Hepatocyte (in vitro differentiated cells): Measurements from ENCODE around the gene C22orf39. TPM values are rescaled to one million over a fixed set of nuclear protein-coding genes. Genes with fewer than 3 reads are reported as not detected.

Experiments used
- DNase-seq: peaks from one replicate; pipeline ENCODE4 v3.0.0-alpha.2; 2016; ENCODE audit warnings: low spot score
- H2AFZ ChIP-seq: fragments of 200-600 bp; sonication (generic); 2 replicates; pipeline ENCODE4 v1.6.0; 2016; ENCODE audit warnings: antibody characterized with exemption, mild to moderate bottlenecking
- H3K27ac ChIP-seq: fragments of 200-600 bp; sonication (generic); 2 replicates; pipeline ENCODE4 v1.5.1; 2016; ENCODE audit warnings: mild to moderate bottlenecking
- H3K27me3 ChIP-seq: fragments of 200-600 bp; sonication (generic); 2 replicates; pipeline ENCODE4 v1.6.1; 2016
- H3K36me3 ChIP-seq: fragments of 200-600 bp; sonication (generic); replicated peaks from 2 replicates; pipeline ENCODE4 v1.5.1; 2016; ENCODE audit warnings: low read depth; ENCODE audit not compliant: insufficient read depth
- H3K4me1 ChIP-seq: fragments of 200-600 bp; sonication (generic); 2 replicates; pipeline ENCODE4 v1.5.1; 2016; ENCODE audit warnings: mild to moderate bottlenecking, moderate library complexity; ENCODE audit not compliant: insufficient read depth
- H3K4me2 ChIP-seq: fragments of 200-600 bp; sonication (generic); 2 replicates; pipeline ENCODE4 v1.6.0; 2016
- H3K4me3 ChIP-seq: fragments of 200-600 bp; sonication (generic); 2 replicates; pipeline ENCODE4 v1.5.1; 2016; ENCODE audit warnings: mild to moderate bottlenecking
- H3K79me2 ChIP-seq: fragments of 200-600 bp; sonication (generic); 2 replicates; pipeline ENCODE4 v1.6.0; 2017; ENCODE audit warnings: mild to moderate bottlenecking
- H3K9me2 ChIP-seq: fragments of 200-600 bp; sonication (generic); replicated peaks from 2 replicates; pipeline ENCODE4 v1.6.0; 2017; ENCODE audit warnings: mild to moderate bottlenecking; ENCODE audit not compliant: insufficient read depth
- H3K9me3 ChIP-seq: fragments of 200-600 bp; sonication (generic); 2 replicates; pipeline ENCODE4 v1.5.1; 2016; ENCODE audit warnings: low read depth, mild to moderate bottlenecking
- H4K20me1 ChIP-seq: fragments of 200-600 bp; sonication (generic); 2 replicates; pipeline ENCODE4 v1.6.0; 2016; ENCODE audit warnings: mild to moderate bottlenecking; ENCODE audit not compliant: insufficient read depth, poor library complexity, severe bottlenecking
- CTCF ChIP-seq: fragments of 200-600 bp; sonication (generic); IDR thresholded peaks from 2 replicates; pipeline ENCODE4 v1.5.1; 2016; ENCODE audit warnings: antibody characterized with exemption, mild to moderate bottlenecking; ENCODE audit not compliant: poor library complexity
- EZH2 ChIP-seq: fragments of 200-600 bp; sonication (generic); IDR thresholded peaks from 2 replicates; pipeline ENCODE4 v1.6.1; 2016; ENCODE audit warnings: antibody characterized with exemption, mild to moderate bottlenecking, borderline replicate concordance
- EZH2phosphoT487 ChIP-seq: fragments of 200-600 bp; sonication (generic); IDR thresholded peaks from one replicate; pipeline ENCODE4 v1.6.1; 2018; ENCODE audit warnings: antibody characterized with exemption, mild to moderate bottlenecking, low read depth, moderate library complexity; ENCODE audit not compliant: unreplicated experiment, severe bottlenecking
- WGBS: methylation state at CpG from one replicate; pipeline ENCODE4 v1.1.6; 2016; ENCODE audit warnings: low lambda C conversion rate; ENCODE audit errors: missing lambda C conversion rate; 5-methylcytosine and 5-hydroxymethylcytosine counted together
- polyA plus RNA-seq: library from polyadenylated mRNA; unstranded; fragments of >200 nt; fragmentation: Nextera tagmentation; extraction: Ambion mirVana; gene quantifications from 2 replicates; pipeline ENCODE4 v1.2.1, GENCODE V29; 2016
- total RNA-seq: library from RNA; depleted of rRNA; stranded (reverse); fragments of >200 nt; gene quantifications from 2 replicates; pipeline ENCODE4 v1.2.3, GENCODE V29; 2014

The C22orf39 gene
- total and polyA plus RNA-seq, 2 experiments from 2014 or later, result 29.5 to 32.4 TPM

- Histone ChIP-seq H3K27me3 (no peaks in the 10 kb centered on the region), H3K4me2 (no peak overlapping the region), H3K9me3 (no peaks in the 10 kb centered on the region), H3K27ac (no peak overlapping the region), H2AFZ (no peak overlapping the region), H3K9me2 (no peaks in the 10 kb centered on the region), H3K4me3 (no peak overlapping the region), H4K20me1 (peaks cover under 1% of the 10 kb centered on the region), H3K4me1 (no peaks in the 10 kb centered on the region), H3K36me3 (no peaks in the 10 kb centered on the region), H3K79me2 (peaks cover 7% of the 10 kb centered on the region)
- 98% methylated on average over 8 of the region's 8 CpGs for WGBS
- TF ChIP-seq EZH2 (no peak), EZH2phosphoT487 (no peak), CTCF (no peak)
- no peak for DNase-seq
These were observed 41.9 kb downstream of the C22orf39 start for GRCh38 chr22:19405652-19406051.

GRCh38 chr22:19405133-19405532 is 42.4 kb downstream of the C22orf39 start:
- H3K27ac ChIP-seq, result no peak overlapping the region
- no peaks in the 10 kb centered on the region for H4K20me1 ChIP-seq
- H2AFZ ChIP-seq, result no peak overlapping the region
- TF ChIP-seq EZH2phosphoT487 (no peak), EZH2 (no peak), CTCF (no peak)
- H3K79me2 ChIP-seq, result peaks cover 4% of the 10 kb centered on the region
- DNase-seq, result no peak
- no peaks in the 10 kb centered on the region for H3K36me3 ChIP-seq
- 91% methylated on average over 4 of the region's 4 CpGs for WGBS
- H3K4me3 ChIP-seq, result no peak overlapping the region
- no peaks in the 10 kb centered on the region for H3K4me1 ChIP-seq
- no peaks in the 10 kb centered on the region for H3K27me3 ChIP-seq
- no peaks in the 10 kb centered on the region for H3K9me3 ChIP-seq
- no peaks in the 10 kb centered on the region for H3K9me2 ChIP-seq
- H3K4me2 ChIP-seq, result no peak overlapping the region

- H3K9me2 ChIP-seq, result no peaks in the 10 kb centered on the region
- no peak for DNase-seq
- H3K9me3 ChIP-seq, result no peaks in the 10 kb centered on the region
- 97% methylated on average over 3 of the region's 3 CpGs for WGBS
- no peak overlapping the region for H3K4me2 ChIP-seq
- no peak for TF ChIP-seq EZH2phosphoT487
- no peak for TF ChIP-seq CTCF
- TF ChIP-seq EZH2, result no peak
- no peaks in the 10 kb centered on the region for H3K36me3 ChIP-seq
- no peaks in the 10 kb centered on the region for H3K27me3 ChIP-seq
- H3K4me1 ChIP-seq, result no peaks in the 10 kb centered on the region
- H3K79me2 ChIP-seq, result no peaks in the 10 kb centered on the region
- H2AFZ ChIP-seq, result no peak overlapping the region
- H3K27ac ChIP-seq, result no peak overlapping the region
- H3K4me3 ChIP-seq, result no peak overlapping the region
- H4K20me1 ChIP-seq, result no peaks in the 10 kb centered on the region
These were observed 42.8 kb downstream of the C22orf39 start for GRCh38 chr22:19404676-19405075.
